Renal cortex interstitium (tissue), 11 donors: ENCODE results near the gene MDH1. TPM values are rescaled to one million over a fixed set of nuclear protein-coding genes. Genes with fewer than 3 reads are reported as not detected.

Experiments
- DNase-seq, 11 donors: peaks; one replicate each; pipeline ENCODE4 v3.0.0-alpha.2; 2013; ENCODE audit warnings: low read depth in 9 of 11, low spot score in 4 of 11; ENCODE audit errors: extremely low read depth in 1 of 11
- polyA plus RNA-seq, 3 donors: library from polyadenylated mRNA; unstranded; fragments of 120-200 nt; gene quantifications; one replicate each; pipeline ENCODE4 v1.2.1, GENCODE V29; 2013; ENCODE audit not compliant: insufficient read length in 3 of 3

Gene MDH1
- polyA plus RNA-seq, 3 donors, result 374 to 457 (median 406) TPM

DNA sequence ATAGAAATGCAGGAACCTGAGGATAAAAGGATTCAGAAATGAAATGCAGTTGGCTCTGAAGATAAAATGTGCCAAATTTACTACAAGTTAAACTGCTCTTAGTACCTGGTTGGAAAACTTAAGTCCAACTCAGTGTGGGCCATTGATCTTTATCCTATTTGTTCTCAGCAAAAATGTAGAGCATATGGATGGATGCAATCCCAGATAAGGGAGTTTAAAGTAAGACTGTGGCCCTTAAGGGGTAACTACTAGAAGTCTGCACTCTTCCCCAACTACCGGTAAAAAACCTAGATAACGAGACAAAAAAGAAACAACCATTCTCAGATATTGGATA, 63.9 kb downstream of the MDH1 start:
- no peak for DNase-seq

DNA sequence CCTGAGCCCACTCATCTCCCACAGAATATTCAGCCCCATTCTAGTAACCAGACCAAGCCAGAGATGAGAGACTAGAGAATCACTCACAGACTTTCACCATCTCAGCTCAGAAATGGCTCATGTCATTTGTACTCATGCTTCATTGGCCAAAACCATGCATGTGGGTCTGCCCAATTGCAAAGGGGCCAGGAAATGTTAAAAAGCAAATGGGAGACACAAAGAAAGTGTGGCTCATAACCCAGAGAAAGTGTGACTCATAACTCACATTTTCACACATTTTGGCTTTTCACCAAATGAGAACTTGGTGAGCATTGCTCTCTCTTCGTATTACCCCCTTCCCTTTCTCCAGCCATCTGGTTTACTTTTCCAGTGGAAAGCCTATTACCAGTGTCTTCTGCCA, 66.2 kb downstream of the MDH1 start:
- DNase-seq, result no peak

Other genes starting within 250 kb of the MDH1 start
- 10 to 100 TPM; 12.3 to 16.2 (median 15.5) TPM for gene WDPCP, start 486 bp upstream of the MDH1 start, polyA plus RNA-seq